HL-60/S4 treated with retinoic acid at 250 ng/mL for 4 days and 3 days (cell line): Measurements from ENCODE around the gene EML2.
"Not testable (repeated sequence)": the region's sequence is repeated elsewhere in the genome, so short reads cannot be mapped to it uniquely, and the experiment has no call there.

Experiments
- in situ Hi-C: fragments of 300-500 bp; cut with MboI; formaldehyde crosslinking; loops from 2 replicates; pipeline ENCODE4 v1.7.0; 2022; ENCODE audit warnings: low sequenced_read_pairs

EML2 gene

GRCh38 chr19:45653634-45654033 lies 14.4 kb upstream of the EML2 start:
- in situ Hi-C loops, result no loop called here

- in situ Hi-C loops, result no loop called here
Measured at GRCh38 chr19:45650722-45651121, 11.5 kb upstream of the EML2 start.

GRCh38 chr19:45646345-45646698 lies 7.1 kb upstream of the EML2 start:
- in situ Hi-C loops, result no loop called here

- in situ Hi-C loops, result no loop called here
Measured at GRCh38 chr19:45645631-45646344, 6.6 kb upstream of the EML2 start.

- in situ Hi-C loops, result no loop called here
Measured at GRCh38 chr19:45645068-45645630, 6.0 kb upstream of the EML2 start.

GRCh38 chr19:45643927-45644771 lies 5.0 kb upstream of the EML2 start:
- in situ Hi-C loops, result no loop called here

GRCh38 chr19:45643024-45643926 lies 4.1 kb upstream of the EML2 start:
- in situ Hi-C loops, result no loop called here

GRCh38 chr19:45641274-45642105 lies 2.3 kb upstream of the EML2 start:
- in situ Hi-C loops, result no loop called here

GRCh38 chr19:45640849-45641273 lies 1.7 kb upstream of the EML2 start:
- in situ Hi-C loops, result no loop called here

- in situ Hi-C loops, result no loop called here
Measured at GRCh38 chr19:45637890-45638667, 1.1 kb downstream of the EML2 start.

GRCh38 chr19:45636902-45637301 lies 2.3 kb downstream of the EML2 start:
- in situ Hi-C loops, result no loop called here

- in situ Hi-C loops, result no loop called here
Measured at GRCh38 chr19:45636275-45636674, 2.9 kb downstream of the EML2 start.

- in situ Hi-C loops, result no loop called here
Measured at GRCh38 chr19:45632468-45633196, 6.6 kb downstream of the EML2 start.

- in situ Hi-C loops, result no loop called here
Measured at GRCh38 chr19:45630463-45630862, 8.7 kb downstream of the EML2 start.

- in situ Hi-C loops, result no loop called here
Measured at GRCh38 chr19:45629704-45630103, 9.5 kb downstream of the EML2 start.

- in situ Hi-C loops, result not testable (repeated sequence)
Measured at GRCh38 chr19:45628219-45628618, 11.0 kb downstream of the EML2 start.

- in situ Hi-C loops, result no loop called here
Measured at GRCh38 chr19:45623984-45624383, 15.2 kb downstream of the EML2 start.

GRCh38 chr19:45621976-45622503 lies 17.2 kb downstream of the EML2 start:
- in situ Hi-C loops, result no loop called here
